GM12878 (cell line): ENCODE measurements around the gene DUT. TPM values are rescaled to one million over a fixed set of nuclear protein-coding genes. Genes with fewer than 3 reads are reported as not detected.

Source experiments
- ATAC-seq: fragments of 200-7000 bp; cut with Tn5 transposase; 3 replicates; pipeline ENCODE4 v1.9.1; 2020; ENCODE audit warnings: mild to moderate bottlenecking, moderate library complexity
- BruUV-seq: library from RNA; stranded (reverse); fragments of 400-500 nt; replicated peaks from 2 replicates; lab custom pipeline; 2021; lab: Mats Ljungman, UMichigan
- CTCF ChIA-PET: fragments of 300-600 bp; sonication (Branson Sonifier 250); formaldehyde crosslinking; extraction: SDS; loops from one replicate; lab custom pipeline; 2021; ENCODE audit warnings: inconsistent platforms; lab: Yijun Ruan, JAX
- POLR2A ChIA-PET: fragments of 350-600 bp; formaldehyde crosslinking; extraction: SDS; loops from one replicate; lab custom pipeline; 2021; ENCODE audit warnings: inconsistent platforms; lab: Charles Lee
- RAD21 ChIA-PET: fragments of 300-600 bp; sonication (Branson Sonifier 250); formaldehyde crosslinking; loops from one replicate; lab custom pipeline; 2023; ENCODE audit warnings: antibody characterized with exemption; ENCODE audit not compliant: unreplicated experiment; lab: Charles Lee
- SMC1A ChIA-PET: fragments of 300-600 bp; sonication (Branson Sonifier 250); formaldehyde crosslinking; loops from one replicate; lab custom pipeline; 2023; ENCODE audit not compliant: unreplicated experiment, uncharacterized antibody; lab: Charles Lee
- DNase-seq: peaks from one replicate; pipeline ENCODE4 v3.0.0-alpha.2; 2011; ENCODE audit warnings: low read depth, low spot score
- FAIRE-seq: peaks from 3 replicates; lab custom pipeline; 2011; peaks lifted over from hg19 to GRCh38; lab: Jason Lieb, UNC
- H2AFZ ChIP-seq: 2 replicates; pipeline ENCODE4 v1.6.0; 2011; ENCODE audit warnings: low read depth, low read length, control low read depth; ENCODE audit not compliant: control insufficient read depth
- H3K27ac ChIP-seq: 2 replicates; pipeline ENCODE4 v1.5.1; 2011; ENCODE audit warnings: control low read depth; ENCODE audit not compliant: control insufficient read depth, insufficient read depth
- H3K27me3 ChIP-seq, 2 experiments: replicated peaks in 1 of 2; 2 replicates each; pipeline versions ENCODE4 v1.6.0 to v1.6.1; 2011; ENCODE audit warnings: low read length in 1 of 2; ENCODE audit not compliant: control insufficient read depth in 2 of 2, insufficient read depth in 2 of 2
- H3K36me3 ChIP-seq, 2 experiments: 2 replicates each; pipeline ENCODE4 v1.5.1; 2011; ENCODE audit warnings: low read length in 1 of 2; ENCODE audit not compliant: control insufficient read depth in 2 of 2, insufficient read depth in 2 of 2
- H3K4me1 ChIP-seq: 2 replicates; pipeline ENCODE4 v1.6.1; 2011; ENCODE audit warnings: mild to moderate bottlenecking, low read length, moderate library complexity, mixed read lengths; ENCODE audit not compliant: control insufficient read depth, insufficient read depth
- H3K4me2 ChIP-seq: 2 replicates; pipeline ENCODE4 v1.6.0; 2011; ENCODE audit warnings: control low read depth; ENCODE audit not compliant: control insufficient read depth, insufficient read depth
- H3K4me3 ChIP-seq: fragments of 200-600 bp; sonication (generic); 2 replicates; pipeline ENCODE4 v1.5.1; 2016
- H3K79me2 ChIP-seq: 2 replicates; pipeline ENCODE4 v1.6.0; 2011; ENCODE audit warnings: low read length; ENCODE audit not compliant: control insufficient read depth, insufficient read depth
- H3K9ac ChIP-seq: 2 replicates; pipeline ENCODE4 v1.8.0; 2011; ENCODE audit warnings: low read length, control low read depth, mixed read lengths; ENCODE audit not compliant: control insufficient read depth, insufficient read depth
- H3K9me3 ChIP-seq: replicated peaks from 3 replicates; pipeline ENCODE4 v1.5.1; 2011; ENCODE audit warnings: mild to moderate bottlenecking, low read length; ENCODE audit not compliant: control insufficient read depth, insufficient read depth
- H4K20me1 ChIP-seq: 2 replicates; pipeline ENCODE4 v1.6.0; 2011; ENCODE audit not compliant: control insufficient read depth, insufficient read depth
- FOXK2 ChIP-seq: fragments of 450-650 bp; IDR thresholded peaks from 2 replicates; pipeline ENCODE4 v1.6.1; 2017; ENCODE audit warnings: mild to moderate bottlenecking, moderate library complexity
- HSF1 ChIP-seq: fragments of 150-350 bp; IDR thresholded peaks from 2 replicates; pipeline ENCODE4 v1.6.1; 2014; ENCODE audit warnings: mild to moderate bottlenecking, low read depth, low read length
- IKZF2 ChIP-seq, 2 experiments: fragments of 450-650 bp; IDR thresholded peaks; 2 replicates each; pipeline ENCODE4 v1.6.1; 2017; ENCODE audit warnings: mild to moderate bottlenecking in 2 of 2, moderate library complexity in 2 of 2
- IRF5 ChIP-seq: fragments of 450-650 bp; IDR thresholded peaks from 2 replicates; pipeline ENCODE4 v1.6.1; 2017; ENCODE audit warnings: borderline replicate concordance
- NKRF ChIP-seq: fragments of 450-650 bp; conservative IDR thresholded peaks from 2 replicates; pipeline ENCODE4 v1.6.1; 2017; ENCODE audit warnings: mild to moderate bottlenecking, moderate library complexity
- NRF1 ChIP-seq: conservative IDR thresholded peaks from 2 replicates; pipeline ENCODE4 v1.6.1; 2011; ENCODE audit warnings: mild to moderate bottlenecking, low read depth, low read length, improper control_type of control experiment
- PML ChIP-seq: IDR thresholded peaks from 2 replicates; pipeline ENCODE4 v1.6.1; 2012; ENCODE audit warnings: low read length, inconsistent platforms
- RAD51 ChIP-seq: fragments of 450-650 bp; IDR thresholded peaks from 2 replicates; pipeline ENCODE4 v1.6.1; 2016; ENCODE audit warnings: moderate library complexity, mild to moderate bottlenecking, inconsistent platforms
- RUNX3 ChIP-seq: IDR thresholded peaks from 2 replicates; pipeline ENCODE4 v1.6.1; 2012; ENCODE audit warnings: low read length, inconsistent platforms
- in situ Hi-C: fragments of 300-500 bp; cut with MboI; formaldehyde crosslinking; loops from 9 replicates; pipeline ENCODE4 v1.14.3; 2018; ENCODE audit warnings: mixed read lengths
- intact Hi-C: fragments of 100-400 bp; cut with micrococcal nuclease; formaldehyde crosslinking; loops from one replicate; pipeline ENCODE4 v1.14.2; 2022; ENCODE audit not compliant: unreplicated experiment
- polyA plus RNA-seq, 11 experiments: library from polyadenylated mRNA; depleted of rRNA in 4 of 11; unstranded in 6 of 11; stranded (reverse) in 5 of 11; fragments of >200 nt; fragmentation: Nextera tagmentation in 4 of 11; fragmentation: Illumina TruSeq in 1 of 11; extraction: Ambion mirVana in 4 of 11; extraction: Trizol in 1 of 11; gene quantifications; 1 replicate in 1 of 11; 2 replicates in 10 of 11; pipeline versions ENCODE4 v1.2.1 to v1.2.3, GENCODE V29; 2011 to 2016; ENCODE audit warnings: inconsistent platforms in 2 of 11, missing spikeins in 2 of 11, low read depth in 1 of 11
- total RNA-seq, 4 experiments: library from RNA; depleted of rRNA in 3 of 4; stranded (reverse); fragments of >200 nt in 3 of 4; fragmentation: Illumina TruSeq in 1 of 4; extraction: Trizol in 1 of 4; gene quantifications; 2 replicates each; pipeline versions ENCODE4 v1.2.1 to v1.2.3, GENCODE V29; 2013 to 2021
- TF ChIP-seq, protein P1 (sequence below): fragments of 450-650 bp; formaldehyde crosslinking; IDR thresholded peaks from 2 replicates; pipeline ENCODE4 v1.4.0; 2020; ENCODE audit warnings: mild to moderate bottlenecking, moderate library complexity

Gene DUT
- total and polyA plus RNA-seq, 10 of the 15 experiments (the other 5 are each of a cell fraction or from before 2014, with no cell fraction given): 20.1 to 452 (median 149) TPM

- no peak overlapping the region for H3K27ac ChIP-seq
- no peaks in the 10 kb centered on the region for H4K20me1 ChIP-seq
- H3K79me2 ChIP-seq: no peaks in the 10 kb centered on the region
- POLR2A ChIA-PET: interaction anchor here (1.0 kb wide), 1 partner anchor 52 kb away, joined by 3 read pairs; no protein-coding TSS in a partner anchor
- in situ Hi-C loops: loop anchor here (25.0 kb wide), 1 partner anchor 1267 kb away; the partner anchor contains the start of genes DTWD1 and FAM227B
- SMC1A ChIA-PET: interaction anchor here (1.0 to 1.2 kb wide), 2 partner anchors 9 to 10 kb away, joined by 3 to 4 read pairs; no protein-coding TSS in a partner anchor
- no peak overlapping the region for H2AFZ ChIP-seq
- no peak for DNase-seq
- TF ChIP-seq FOXK2 (no peak), RAD51 (no peak), IRF5 (no peak), NRF1 (no peak), RUNX3 (no peak), HSF1 (no peak), NKRF (no peak), IKZF2 (IDR thresholded peaks at IDR 0.05) (no peak), PML (no peak)
- TF ChIP-seq, protein P1, sequence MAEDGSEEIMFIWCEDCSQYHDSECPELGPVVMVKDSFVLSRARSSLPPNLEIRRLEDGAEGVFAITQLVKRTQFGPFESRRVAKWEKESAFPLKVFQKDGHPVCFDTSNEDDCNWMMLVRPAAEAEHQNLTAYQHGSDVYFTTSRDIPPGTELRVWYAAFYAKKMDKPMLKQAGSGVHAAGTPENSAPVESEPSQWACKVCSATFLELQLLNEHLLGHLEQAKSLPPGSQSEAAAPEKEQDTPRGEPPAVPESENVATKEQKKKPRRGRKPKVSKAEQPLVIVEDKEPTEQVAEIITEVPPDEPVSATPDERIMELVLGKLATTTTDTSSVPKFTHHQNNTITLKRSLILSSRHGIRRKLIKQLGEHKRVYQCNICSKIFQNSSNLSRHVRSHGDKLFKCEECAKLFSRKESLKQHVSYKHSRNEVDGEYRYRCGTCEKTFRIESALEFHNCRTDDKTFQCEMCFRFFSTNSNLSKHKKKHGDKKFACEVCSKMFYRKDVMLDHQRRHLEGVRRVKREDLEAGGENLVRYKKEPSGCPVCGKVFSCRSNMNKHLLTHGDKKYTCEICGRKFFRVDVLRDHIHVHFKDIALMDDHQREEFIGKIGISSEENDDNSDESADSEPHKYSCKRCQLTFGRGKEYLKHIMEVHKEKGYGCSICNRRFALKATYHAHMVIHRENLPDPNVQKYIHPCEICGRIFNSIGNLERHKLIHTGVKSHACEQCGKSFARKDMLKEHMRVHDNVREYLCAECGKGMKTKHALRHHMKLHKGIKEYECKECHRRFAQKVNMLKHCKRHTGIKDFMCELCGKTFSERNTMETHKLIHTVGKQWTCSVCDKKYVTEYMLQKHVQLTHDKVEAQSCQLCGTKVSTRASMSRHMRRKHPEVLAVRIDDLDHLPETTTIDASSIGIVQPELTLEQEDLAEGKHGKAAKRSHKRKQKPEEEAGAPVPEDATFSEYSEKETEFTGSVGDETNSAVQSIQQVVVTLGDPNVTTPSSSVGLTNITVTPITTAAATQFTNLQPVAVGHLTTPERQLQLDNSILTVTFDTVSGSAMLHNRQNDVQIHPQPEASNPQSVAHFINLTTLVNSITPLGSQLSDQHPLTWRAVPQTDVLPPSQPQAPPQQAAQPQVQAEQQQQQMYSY (CRISPR knock-in tag): no peak
- TF ChIP-seq, all 136 proteins: peak for 0
- ChIA-PET CTCF (no interaction called here), RAD21 (no interaction called here)
- H3K4me2 ChIP-seq: no peak overlapping the region
- no TSS peak for BruUV-seq
- no peak overlapping the region for H3K9ac ChIP-seq
- no peaks in the 10 kb centered on the region for H3K27me3 ChIP-seq
- peaks cover 3 to 5% of the 10 kb centered on the region in 2 experiments; a peak in 2 of 4 replicates for H3K36me3 ChIP-seq
- FAIRE-seq (no peak), ATAC-seq (no peak)
- H3K4me3 ChIP-seq: no peak overlapping the region
- no peaks in the 10 kb centered on the region for H3K4me1 ChIP-seq
- intact Hi-C loops: no loop called here
- H3K9me3 ChIP-seq: no peaks in the 10 kb centered on the region
Measured at GRCh38 chr15:48345516-48345915, 14.3 kb downstream of the DUT start.
